ENCODE results near the gene SATL1.

The SATL1 gene

DNA sequence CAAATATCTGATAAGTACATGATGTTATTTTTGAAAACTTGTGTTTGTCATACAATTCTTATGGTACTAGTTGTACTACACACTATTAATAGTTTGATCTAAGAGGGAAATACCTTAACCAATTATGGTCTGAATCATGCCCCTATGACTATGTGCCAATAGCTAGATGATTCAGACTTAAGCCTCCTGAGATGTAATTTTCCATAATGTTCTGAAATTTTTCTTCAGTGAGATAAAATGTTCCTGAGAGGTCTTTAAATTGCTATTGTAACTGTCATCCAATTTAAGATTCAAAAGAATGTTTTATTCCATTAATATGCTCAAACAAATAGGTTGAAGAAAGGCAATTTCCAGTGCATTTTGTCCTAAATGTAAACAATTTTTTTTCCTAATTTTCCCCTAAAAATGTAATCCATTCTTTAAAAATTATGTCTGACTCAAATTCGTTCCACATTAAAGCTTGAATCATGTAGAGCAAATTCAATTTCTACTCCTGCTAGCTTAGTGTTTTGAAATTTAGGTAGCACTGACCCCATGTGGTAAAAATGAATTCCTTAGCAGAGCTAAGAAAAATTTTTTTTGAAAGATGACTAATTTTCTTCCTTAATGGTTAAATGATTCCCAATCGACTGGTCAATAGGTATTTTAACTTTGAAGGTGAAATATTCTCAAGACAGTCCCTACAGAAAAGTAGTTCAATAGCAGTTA lies 190.8 kb downstream of the SATL1 start:
- no peak overlapping the region for H4K5ac ChIP-seq (ENCODE audit: low read length)
- no peak overlapping the region for H3K27ac ChIP-seq (ENCODE audit: low read depth, low read length)
- no peaks in the 10 kb centered on the region for H3K36me3 ChIP-seq (ENCODE audit: control insufficient read depth, insufficient read depth, low read length)
- H2BK5ac ChIP-seq (ENCODE audit: low read length) = no peak overlapping the region
- no peak overlapping the region for H3K18ac ChIP-seq (ENCODE audit: low read length)
- no peak overlapping the region for H2BK15ac ChIP-seq (replicated peaks; ENCODE audit: low read depth)
- no peak overlapping the region for H3K56ac ChIP-seq (ENCODE audit: low read length)
- no peak overlapping the region for H3K4ac ChIP-seq (ENCODE audit: low read depth, low read length)
- WGBS (ENCODE audit: extremely low coverage, insufficient coverage, low lambda C conversion rate) = no CpG with 5 or more reads among the region's 2 CpGs
- no peak overlapping the region for H4K8ac ChIP-seq (ENCODE audit: low read depth, low read length)
- no peak overlapping the region for H3K23ac ChIP-seq (ENCODE audit: low read length)
- H3K4me1 ChIP-seq (ENCODE audit: control insufficient read depth, low read depth, low read length) = no peaks in the 10 kb centered on the region
- no peak overlapping the region for H2BK120ac ChIP-seq (ENCODE audit: low read depth, low read length)
- peak; percentile 9 for DNase-seq
- H3K4me2 ChIP-seq (ENCODE audit: low read length) = no peak overlapping the region
- H3K79me2 ChIP-seq (ENCODE audit: control insufficient read depth, insufficient read depth, low read length) = no peaks in the 10 kb centered on the region
- H3K4me3 ChIP-seq (ENCODE audit: low read length) = no peak overlapping the region
- H2AK5ac ChIP-seq (ENCODE audit: low read length) = no peak overlapping the region
- H3K79me1 ChIP-seq (ENCODE audit: low read length) = no peaks in the 10 kb centered on the region
- H3K9ac ChIP-seq (ENCODE audit: low read length) = no peak overlapping the region
- no peaks in the 10 kb centered on the region for H3K27me3 ChIP-seq (ENCODE audit: insufficient read depth, low read length, poor library complexity)

DNA sequence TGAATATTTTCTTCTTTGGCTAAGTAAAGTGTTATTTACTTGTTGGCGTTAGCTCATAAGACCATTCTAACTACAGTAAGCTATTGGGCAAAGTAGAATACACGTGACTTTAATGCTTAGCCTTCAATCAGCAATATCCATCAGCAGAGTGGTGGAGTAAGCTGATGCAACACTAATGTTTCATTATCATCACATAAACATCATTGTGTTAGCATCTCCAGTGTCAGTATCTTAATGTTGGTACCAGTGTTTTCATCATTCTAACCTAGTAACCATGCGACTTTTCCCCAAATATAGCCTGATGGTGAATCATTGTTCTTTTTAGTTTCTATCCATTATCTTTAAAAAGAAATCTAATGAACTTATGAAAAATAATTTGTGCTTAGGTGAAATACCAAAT lies 191.4 kb downstream of the SATL1 start:
- Histone ChIP-seq H2BK5ac (ENCODE audit: low read length) (no peak overlapping the region), H3K4ac (ENCODE audit: low read depth, low read length) (no peak overlapping the region), H3K23ac (ENCODE audit: low read length) (no peak overlapping the region), H3K79me1 (ENCODE audit: low read length) (no peaks in the 10 kb centered on the region), H3K9ac (ENCODE audit: low read length) (no peak overlapping the region), H2BK120ac (ENCODE audit: low read depth, low read length) (no peak overlapping the region), H2AK5ac (ENCODE audit: low read length) (no peak overlapping the region), H3K4me3 (ENCODE audit: low read length) (no peak overlapping the region), H4K8ac (ENCODE audit: low read depth, low read length) (no peak overlapping the region), H3K27ac (ENCODE audit: low read depth, low read length) (no peak overlapping the region), H2BK15ac (replicated peaks; ENCODE audit: low read depth) (no peak overlapping the region), H3K56ac (ENCODE audit: low read length) (no peak overlapping the region), H3K79me2 (ENCODE audit: control insufficient read depth, insufficient read depth, low read length) (no peaks in the 10 kb centered on the region), H3K36me3 (ENCODE audit: control insufficient read depth, insufficient read depth, low read length) (no peaks in the 10 kb centered on the region), H4K5ac (ENCODE audit: low read length) (no peak overlapping the region), H3K4me2 (ENCODE audit: low read length) (no peak overlapping the region), H3K27me3 (ENCODE audit: insufficient read depth, low read length, poor library complexity) (no peaks in the 10 kb centered on the region), H3K18ac (ENCODE audit: low read length) (no peak overlapping the region), H3K4me1 (ENCODE audit: control insufficient read depth, low read depth, low read length) (no peaks in the 10 kb centered on the region)
- WGBS (ENCODE audit: extremely low coverage, insufficient coverage, low lambda C conversion rate) = no CpG with 5 or more reads among the region's 3 CpGs
- no peak for DNase-seq

DNA sequence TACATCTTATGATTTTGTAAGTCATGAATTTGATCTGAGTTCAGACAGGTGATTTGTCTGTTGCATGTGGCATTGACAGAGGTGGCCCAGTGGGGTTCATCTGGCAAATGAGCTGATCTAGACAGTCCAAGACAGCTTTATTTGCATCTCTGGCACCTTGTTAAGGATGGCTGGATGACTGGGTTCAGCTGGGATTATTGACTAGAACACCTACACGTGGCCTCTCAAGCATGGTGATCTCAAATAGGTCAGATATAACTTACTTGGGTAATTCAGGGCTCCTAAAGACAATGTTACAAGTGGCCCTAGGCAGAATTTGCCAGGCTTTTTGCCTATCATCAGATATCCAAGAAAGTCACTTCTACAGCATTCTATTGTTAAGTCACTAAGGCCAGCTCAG lies 192.0 kb downstream of the SATL1 start:
- Histone ChIP-seq H3K79me1 (ENCODE audit: low read length) (no peaks in the 10 kb centered on the region), H2AK5ac (ENCODE audit: low read length) (no peak overlapping the region), H3K18ac (ENCODE audit: low read length) (no peak overlapping the region), H2BK5ac (ENCODE audit: low read length) (no peak overlapping the region), H4K8ac (ENCODE audit: low read depth, low read length) (no peak overlapping the region), H3K36me3 (ENCODE audit: control insufficient read depth, insufficient read depth, low read length) (no peaks in the 10 kb centered on the region), H3K4ac (ENCODE audit: low read depth, low read length) (no peak overlapping the region), H3K27me3 (ENCODE audit: insufficient read depth, low read length, poor library complexity) (no peaks in the 10 kb centered on the region), H3K9ac (ENCODE audit: low read length) (no peak overlapping the region), H3K23ac (ENCODE audit: low read length) (no peak overlapping the region), H3K56ac (ENCODE audit: low read length) (no peak overlapping the region), H2BK120ac (ENCODE audit: low read depth, low read length) (no peak overlapping the region), H3K4me2 (ENCODE audit: low read length) (no peak overlapping the region), H4K5ac (ENCODE audit: low read length) (no peak overlapping the region), H3K4me1 (ENCODE audit: control insufficient read depth, low read depth, low read length) (no peaks in the 10 kb centered on the region), H3K79me2 (ENCODE audit: control insufficient read depth, insufficient read depth, low read length) (no peaks in the 10 kb centered on the region), H2BK15ac (replicated peaks; ENCODE audit: low read depth) (no peak overlapping the region), H3K27ac (ENCODE audit: low read depth, low read length) (no peak overlapping the region), H3K4me3 (ENCODE audit: low read length) (no peak overlapping the region)
- no peak for DNase-seq
- no CpG with 5 or more reads among the region's 1 CpG for WGBS (ENCODE audit: extremely low coverage, insufficient coverage, low lambda C conversion rate)

Data from mesendoderm (in vitro differentiated cells).